Measurements from ENCODE around the gene TRPV4.

Gene TRPV4

GRCh38 chr12:109775172-109775881 is 57.9 kb downstream of the TRPV4 start:
- no peak for FAIRE-seq

- no peak for FAIRE-seq
These were observed 59.7 kb downstream of the TRPV4 start for GRCh38 chr12:109773384-109774011.

- FAIRE-seq, result no peak
These were observed 60.4 kb downstream of the TRPV4 start for GRCh38 chr12:109772622-109773321.

- FAIRE-seq, result no peak
These were observed 61.2 kb downstream of the TRPV4 start for GRCh38 chr12:109771746-109772621.

- FAIRE-seq, result no peak
These were observed 62.1 kb downstream of the TRPV4 start for GRCh38 chr12:109770861-109771670.

GRCh38 chr12:109770104-109770860 is 62.9 kb downstream of the TRPV4 start:
- FAIRE-seq, result no peak

- no peak for FAIRE-seq
These were observed 64.1 kb downstream of the TRPV4 start for GRCh38 chr12:109768901-109769670.

- FAIRE-seq, result no peak
These were observed 65.0 kb downstream of the TRPV4 start for GRCh38 chr12:109767991-109768900.

- FAIRE-seq, result no peak
These were observed 65.7 kb downstream of the TRPV4 start for GRCh38 chr12:109767456-109767855.

GRCh38 chr12:109766251-109766778 is 66.9 kb downstream of the TRPV4 start:
- FAIRE-seq, result no peak

GRCh38 chr12:109765446-109765810 is 67.8 kb downstream of the TRPV4 start:
- no peak for FAIRE-seq

GRCh38 chr12:109764776-109765445 is 68.3 kb downstream of the TRPV4 start:
- FAIRE-seq, result no peak

- FAIRE-seq, result no peak
These were observed 69.1 kb downstream of the TRPV4 start for GRCh38 chr12:109764123-109764522.

GRCh38 chr12:109763201-109763841 is 69.9 kb downstream of the TRPV4 start:
- no peak for FAIRE-seq

- no peak for FAIRE-seq
These were observed 70.5 kb downstream of the TRPV4 start for GRCh38 chr12:109762673-109763191.

- no peak for FAIRE-seq
These were observed 71.0 kb downstream of the TRPV4 start for GRCh38 chr12:109762071-109762672.
